Ovary (tissue), 3 donors: Measurements from ENCODE around the gene CTNND2.

Experiments
- EP300 ChIP-seq: sonication (generic); formaldehyde crosslinking; IDR thresholded peaks from one replicate; pipeline ENCODE4 v1.6.1; 2017; ENCODE audit warnings: antibody characterized with exemption
- POLR2A ChIP-seq: fragments of 450-650 bp; IDR thresholded peaks from one replicate; pipeline ENCODE4 v1.6.1; 2017; ENCODE audit warnings: antibody characterized with exemption, mild to moderate bottlenecking, moderate library complexity
- TF ChIP-seq, protein P1 (sequence below), 3 donors: fragments of 450-650 bp in 2 of 3; fragments of 200-600 bp in 1 of 3; IDR thresholded peaks; one replicate each; pipeline versions ENCODE4 v1.5.1 to v1.8.0; 2016 to 2022; ENCODE audit warnings: antibody characterized with exemption in 3 of 3, mild to moderate bottlenecking in 1 of 3
- donor health status: DM: no; HTN: no; CAD: no.

DNA sequence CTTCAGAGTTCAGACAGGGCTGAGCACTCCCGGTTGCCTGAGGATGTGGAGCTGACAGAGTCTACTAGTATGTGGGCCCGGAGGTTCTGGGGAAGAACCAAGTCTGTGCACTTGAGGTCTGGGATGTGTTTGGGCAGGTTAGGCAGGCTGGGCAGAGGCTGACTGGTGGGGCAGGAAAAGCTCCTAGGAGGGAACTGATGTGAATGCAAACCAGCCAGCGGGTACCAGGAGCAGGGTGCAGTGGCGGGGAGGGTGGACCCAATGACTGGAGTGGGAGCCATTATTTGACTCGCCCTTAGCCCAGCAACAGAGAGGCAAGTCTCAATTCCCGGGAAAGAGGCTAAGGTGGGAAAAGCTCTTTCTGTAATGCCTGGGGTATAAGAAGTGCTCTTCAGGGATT, 723.4 kb downstream of the CTNND2 start:
- TF ChIP-seq POLR2A (no peak), EP300 (no peak)
- TF ChIP-seq, protein P1, sequence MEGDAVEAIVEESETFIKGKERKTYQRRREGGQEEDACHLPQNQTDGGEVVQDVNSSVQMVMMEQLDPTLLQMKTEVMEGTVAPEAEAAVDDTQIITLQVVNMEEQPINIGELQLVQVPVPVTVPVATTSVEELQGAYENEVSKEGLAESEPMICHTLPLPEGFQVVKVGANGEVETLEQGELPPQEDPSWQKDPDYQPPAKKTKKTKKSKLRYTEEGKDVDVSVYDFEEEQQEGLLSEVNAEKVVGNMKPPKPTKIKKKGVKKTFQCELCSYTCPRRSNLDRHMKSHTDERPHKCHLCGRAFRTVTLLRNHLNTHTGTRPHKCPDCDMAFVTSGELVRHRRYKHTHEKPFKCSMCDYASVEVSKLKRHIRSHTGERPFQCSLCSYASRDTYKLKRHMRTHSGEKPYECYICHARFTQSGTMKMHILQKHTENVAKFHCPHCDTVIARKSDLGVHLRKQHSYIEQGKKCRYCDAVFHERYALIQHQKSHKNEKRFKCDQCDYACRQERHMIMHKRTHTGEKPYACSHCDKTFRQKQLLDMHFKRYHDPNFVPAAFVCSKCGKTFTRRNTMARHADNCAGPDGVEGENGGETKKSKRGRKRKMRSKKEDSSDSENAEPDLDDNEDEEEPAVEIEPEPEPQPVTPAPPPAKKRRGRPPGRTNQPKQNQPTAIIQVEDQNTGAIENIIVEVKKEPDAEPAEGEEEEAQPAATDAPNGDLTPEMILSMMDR (IDR thresholded peaks at IDR 0.05): no peak
